C4-2B (cell line): ENCODE measurements around the gene LRCH1.

ENCODE experiments used
- ZFX ChIP-seq: fragments of 450-650 bp; IDR thresholded peaks from 2 replicates; pipeline ENCODE4 v1.6.1; 2017
- TF ChIP-seq, protein P1 (sequence below): fragments of 450-650 bp; conservative IDR thresholded peaks from 2 replicates; pipeline ENCODE4 v1.5.1; 2017; ENCODE audit warnings: mild to moderate bottlenecking

DNA sequence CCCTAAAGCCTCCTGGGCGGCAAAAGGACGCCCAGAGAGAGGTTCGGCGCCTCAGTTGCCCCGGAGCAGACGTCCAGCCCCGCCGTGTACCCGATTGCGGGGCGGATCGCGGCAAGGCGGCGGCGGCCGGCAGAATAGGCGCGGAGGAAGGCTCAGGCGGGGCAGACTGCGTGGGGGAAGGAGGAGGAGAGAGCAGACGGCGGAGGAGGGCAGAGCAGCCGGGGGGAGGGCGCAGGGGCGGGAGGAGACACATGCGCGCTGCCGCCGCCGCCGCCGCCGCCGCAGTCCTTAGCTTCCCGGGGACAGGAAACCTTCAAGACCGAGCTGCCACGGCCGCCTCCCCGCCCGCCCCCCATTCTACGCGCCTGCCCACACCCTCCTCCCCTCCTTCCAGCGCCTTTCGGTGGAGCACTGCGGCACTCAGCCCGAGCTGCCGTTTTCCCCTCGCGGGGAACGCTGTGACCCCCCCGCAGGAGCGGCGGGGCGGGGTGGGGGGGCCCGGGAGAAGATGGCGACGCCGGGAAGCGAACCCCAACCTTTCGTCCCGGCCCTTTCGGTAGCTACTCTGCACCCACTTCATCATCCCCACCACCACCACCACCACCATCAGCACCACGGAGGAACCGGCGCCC lies at the start of gene LRCH1:
- TF ChIP-seq, protein P1, sequence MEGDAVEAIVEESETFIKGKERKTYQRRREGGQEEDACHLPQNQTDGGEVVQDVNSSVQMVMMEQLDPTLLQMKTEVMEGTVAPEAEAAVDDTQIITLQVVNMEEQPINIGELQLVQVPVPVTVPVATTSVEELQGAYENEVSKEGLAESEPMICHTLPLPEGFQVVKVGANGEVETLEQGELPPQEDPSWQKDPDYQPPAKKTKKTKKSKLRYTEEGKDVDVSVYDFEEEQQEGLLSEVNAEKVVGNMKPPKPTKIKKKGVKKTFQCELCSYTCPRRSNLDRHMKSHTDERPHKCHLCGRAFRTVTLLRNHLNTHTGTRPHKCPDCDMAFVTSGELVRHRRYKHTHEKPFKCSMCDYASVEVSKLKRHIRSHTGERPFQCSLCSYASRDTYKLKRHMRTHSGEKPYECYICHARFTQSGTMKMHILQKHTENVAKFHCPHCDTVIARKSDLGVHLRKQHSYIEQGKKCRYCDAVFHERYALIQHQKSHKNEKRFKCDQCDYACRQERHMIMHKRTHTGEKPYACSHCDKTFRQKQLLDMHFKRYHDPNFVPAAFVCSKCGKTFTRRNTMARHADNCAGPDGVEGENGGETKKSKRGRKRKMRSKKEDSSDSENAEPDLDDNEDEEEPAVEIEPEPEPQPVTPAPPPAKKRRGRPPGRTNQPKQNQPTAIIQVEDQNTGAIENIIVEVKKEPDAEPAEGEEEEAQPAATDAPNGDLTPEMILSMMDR = no peak
- no peak for TF ChIP-seq ZFX
